ENCODE measurements around the gene RAB25.

RAB25 gene

GRCh38 chr1:156062189-156062588 lies 1.2 kb downstream of the RAB25 start:
- no peaks in the 10 kb centered on the region for H3K4me1 ChIP-seq
- H3K4me3 ChIP-seq (ENCODE audit: low read depth, low read length), result no peak overlapping the region
- no peak for TF ChIP-seq CTCF (IDR thresholded peaks at IDR 0.05)
- peak overlapping the region; percentile 98 for H3K4me2 ChIP-seq (ENCODE audit: low read length)
- H3K27me3 ChIP-seq (ENCODE audit: control insufficient read depth, insufficient read depth, low read length), result no peaks in the 10 kb centered on the region
- no peak overlapping the region for H2AFZ ChIP-seq
- no peak overlapping the region for H3K27ac ChIP-seq
- no peak overlapping the region for H3K9ac ChIP-seq
- H3K36me3 ChIP-seq (ENCODE audit: control insufficient read depth, insufficient read depth, low read length), result no peaks in the 10 kb centered on the region
- no peaks in the 10 kb centered on the region for H3K9me3 ChIP-seq (ENCODE audit: control insufficient read depth, low read length)
- H3K79me2 ChIP-seq, result no peaks in the 10 kb centered on the region

- H3K9ac ChIP-seq, result no peak overlapping the region
- H3K27me3 ChIP-seq (ENCODE audit: control insufficient read depth, insufficient read depth, low read length), result no peaks in the 10 kb centered on the region
- no peak overlapping the region for H2AFZ ChIP-seq
- H3K79me2 ChIP-seq, result no peaks in the 10 kb centered on the region
- no peaks in the 10 kb centered on the region for H3K36me3 ChIP-seq (ENCODE audit: control insufficient read depth, insufficient read depth, low read length)
- no peaks in the 10 kb centered on the region for H3K9me3 ChIP-seq (ENCODE audit: control insufficient read depth, low read length)
- no peak overlapping the region for H3K4me2 ChIP-seq (ENCODE audit: low read length)
- no peak overlapping the region for H3K4me3 ChIP-seq (ENCODE audit: low read depth, low read length)
- no peak for TF ChIP-seq CTCF (IDR thresholded peaks at IDR 0.05)
- no peaks in the 10 kb centered on the region for H3K4me1 ChIP-seq
- H3K27ac ChIP-seq, result no peak overlapping the region
Observed at GRCh38 chr1:156063997-156064285, 3.0 kb downstream of the RAB25 start.

GRCh38 chr1:156064615-156065014 lies 3.7 kb downstream of the RAB25 start:
- TF ChIP-seq CTCF (IDR thresholded peaks at IDR 0.05), result no peak
- Histone ChIP-seq H3K4me3 (ENCODE audit: low read depth, low read length) (no peak overlapping the region), H3K27ac (no peak overlapping the region), H3K4me2 (ENCODE audit: low read length) (no peak overlapping the region), H3K79me2 (no peaks in the 10 kb centered on the region), H2AFZ (no peak overlapping the region), H3K27me3 (ENCODE audit: control insufficient read depth, insufficient read depth, low read length) (no peaks in the 10 kb centered on the region), H3K4me1 (no peaks in the 10 kb centered on the region), H3K36me3 (ENCODE audit: control insufficient read depth, insufficient read depth, low read length) (no peaks in the 10 kb centered on the region), H3K9ac (no peak overlapping the region), H3K9me3 (ENCODE audit: control insufficient read depth, low read length) (no peaks in the 10 kb centered on the region)

GRCh38 chr1:156065212-156065611 lies 4.3 kb downstream of the RAB25 start:
- no peaks in the 10 kb centered on the region for H3K4me1 ChIP-seq
- no peak overlapping the region for H3K4me3 ChIP-seq (ENCODE audit: low read depth, low read length)
- no peak for TF ChIP-seq CTCF (IDR thresholded peaks at IDR 0.05)
- no peaks in the 10 kb centered on the region for H3K79me2 ChIP-seq
- no peak overlapping the region for H3K4me2 ChIP-seq (ENCODE audit: low read length)
- H3K9ac ChIP-seq, result no peak overlapping the region
- no peaks in the 10 kb centered on the region for H3K27me3 ChIP-seq (ENCODE audit: control insufficient read depth, insufficient read depth, low read length)
- no peaks in the 10 kb centered on the region for H3K9me3 ChIP-seq (ENCODE audit: control insufficient read depth, low read length)
- H3K36me3 ChIP-seq (ENCODE audit: control insufficient read depth, insufficient read depth, low read length), result no peaks in the 10 kb centered on the region
- H3K27ac ChIP-seq, result no peak overlapping the region
- no peak overlapping the region for H2AFZ ChIP-seq

GRCh38 chr1:156065871-156066270 lies 4.9 kb downstream of the RAB25 start:
- H3K79me2 ChIP-seq, result no peaks in the 10 kb centered on the region
- no peaks in the 10 kb centered on the region for H3K4me1 ChIP-seq
- H3K9me3 ChIP-seq (ENCODE audit: control insufficient read depth, low read length), result no peaks in the 10 kb centered on the region

More at GRCh38 chr1:156065871-156066270, 4.9 kb downstream of the RAB25 start:
- no peak for TF ChIP-seq CTCF (IDR thresholded peaks at IDR 0.05)
- H3K36me3 ChIP-seq (ENCODE audit: control insufficient read depth, insufficient read depth, low read length), result no peaks in the 10 kb centered on the region
- H3K9ac ChIP-seq, result no peak overlapping the region
- no peak overlapping the region for H3K4me3 ChIP-seq (ENCODE audit: low read depth, low read length)
- H2AFZ ChIP-seq, result no peak overlapping the region
- no peaks in the 10 kb centered on the region for H3K27me3 ChIP-seq (ENCODE audit: control insufficient read depth, insufficient read depth, low read length)
- H3K27ac ChIP-seq, result no peak overlapping the region
- no peak overlapping the region for H3K4me2 ChIP-seq (ENCODE audit: low read length)
